ENCODE measurements around the gene SCUBE3.

Gene SCUBE3

DNA sequence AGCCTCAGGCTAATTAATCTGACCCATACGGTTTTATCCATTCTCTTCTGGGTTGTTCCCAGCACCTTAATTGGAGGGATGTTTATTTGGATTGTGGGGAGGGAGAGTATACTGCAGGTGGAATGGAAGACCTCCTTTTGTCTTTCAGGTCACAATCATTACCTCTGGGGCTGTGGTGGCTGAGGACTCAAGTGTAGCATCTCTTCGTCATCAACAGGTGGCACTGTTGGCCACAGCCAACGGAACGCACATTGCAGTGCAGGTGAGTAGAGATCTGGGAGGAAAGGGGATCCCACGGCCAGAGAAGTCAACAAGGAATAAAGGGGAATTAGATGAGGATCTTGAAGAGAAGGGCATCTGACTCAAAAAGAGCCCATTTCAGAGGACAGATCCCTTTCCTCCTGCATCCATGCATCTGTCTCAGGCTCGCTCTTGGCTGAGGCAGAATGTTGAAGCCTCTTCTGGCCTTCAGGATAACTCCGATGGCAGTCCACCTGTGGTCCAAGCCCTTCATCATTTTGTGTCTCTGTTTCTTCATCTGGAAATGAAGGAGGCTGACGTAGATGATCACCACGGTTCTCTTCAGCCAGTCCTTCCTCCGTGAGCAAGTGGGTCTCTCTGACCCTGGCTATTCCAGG lies 80.7 kb downstream of the SCUBE3 start:
- H3K9me3 ChIP-seq (ENCODE audit: control insufficient read depth in 1 of 2, low read length in 2 of 2) = no peaks in the 10 kb centered on the region
- peaks cover 7 to 8% of the 10 kb centered on the region in 2 donors for H3K4me1 ChIP-seq (ENCODE audit: control insufficient read depth in 1 of 2, insufficient read depth in 2 of 2, low read length in 2 of 2)
- H3K36me3 ChIP-seq (ENCODE audit: control insufficient read depth in 1 of 2, insufficient read depth in 2 of 2, low read length in 2 of 2) = peaks cover 51 to 69% of the 10 kb centered on the region in 2 donors
- no peak overlapping the region for H3K4me3 ChIP-seq (ENCODE audit: low read depth in 1 of 2, low read length in 2 of 2)
- no peak overlapping the region for H3K27ac ChIP-seq (ENCODE audit: low read length)
- no peaks in the 10 kb centered on the region for H3K27me3 ChIP-seq (ENCODE audit: low read depth, low read length)

DNA sequence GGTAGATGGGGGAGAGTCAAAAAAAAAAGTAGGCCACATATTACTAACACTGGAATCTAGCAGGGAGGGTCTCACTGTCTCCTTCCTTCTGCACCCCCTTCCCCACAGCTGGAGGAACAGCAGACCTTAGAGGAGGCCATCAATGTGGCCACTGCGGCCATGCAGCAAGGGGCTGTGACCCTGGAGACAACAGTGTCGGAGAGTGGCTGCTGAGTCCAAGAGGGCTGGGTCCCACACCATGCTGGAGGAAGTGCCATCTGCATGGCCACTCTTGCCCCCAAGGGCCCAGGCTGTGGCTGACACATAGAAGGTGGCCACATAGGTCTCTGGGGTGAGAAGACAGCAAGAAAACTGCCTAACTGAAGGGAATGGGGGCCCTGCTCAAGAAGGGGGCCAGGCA lies 81.3 kb downstream of the SCUBE3 start:
- Histone ChIP-seq H3K36me3 (ENCODE audit: control insufficient read depth in 1 of 2, insufficient read depth in 2 of 2, low read length in 2 of 2) (peaks cover 48 to 63% of the 10 kb centered on the region in 2 donors), H3K27me3 (ENCODE audit: low read depth, low read length) (no peaks in the 10 kb centered on the region), H3K4me1 (ENCODE audit: control insufficient read depth in 1 of 2, insufficient read depth in 2 of 2, low read length in 2 of 2) (peaks cover 7 to 8% of the 10 kb centered on the region in 2 donors), H3K27ac (ENCODE audit: low read length) (no peak overlapping the region), H3K9me3 (ENCODE audit: control insufficient read depth in 1 of 2, low read length in 2 of 2) (no peaks in the 10 kb centered on the region), H3K4me3 (ENCODE audit: low read depth in 1 of 2, low read length in 2 of 2) (no peak overlapping the region)

DNA sequence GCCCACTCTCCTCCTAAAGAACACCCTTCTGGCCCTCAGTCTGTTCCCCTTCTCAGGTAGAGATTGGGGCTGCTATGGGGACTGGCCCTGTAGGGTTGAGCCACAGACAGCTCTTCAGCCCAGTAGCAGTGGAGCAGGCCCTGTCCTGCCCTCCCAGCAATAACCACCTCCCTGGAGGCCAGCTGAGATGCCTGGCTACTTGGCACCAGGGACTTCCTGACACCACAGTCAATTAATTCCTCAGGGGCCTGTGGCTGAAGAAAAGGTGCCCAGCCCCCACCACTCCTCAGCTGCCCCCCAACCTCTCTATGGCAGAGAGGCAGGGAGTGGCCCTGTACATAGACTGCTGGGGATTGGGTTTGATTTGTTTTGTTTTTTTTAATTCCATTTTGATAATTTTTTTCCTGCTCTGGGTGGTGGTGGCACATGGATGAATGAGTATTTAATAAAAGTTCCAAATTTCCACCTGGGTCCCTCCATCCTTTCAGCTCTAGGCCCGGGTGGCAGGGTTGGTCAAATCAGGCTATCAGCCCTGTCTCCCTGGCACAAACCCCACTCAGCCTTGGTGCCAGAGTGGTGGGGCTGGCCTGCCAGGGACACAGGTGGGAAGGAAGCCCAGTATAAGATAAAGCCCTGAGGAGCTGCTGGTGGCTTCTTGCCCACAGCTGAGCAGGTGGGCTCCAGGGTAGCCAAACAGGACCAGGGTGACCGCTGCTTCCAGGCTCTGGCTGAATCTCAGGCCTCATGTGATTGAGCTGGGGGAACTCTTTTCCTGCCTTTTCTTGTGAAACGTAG lies 82.0 kb downstream of the SCUBE3 start:
- Histone ChIP-seq H3K4me3 (ENCODE audit: low read depth in 1 of 2, low read length in 2 of 2) (no peak overlapping the region), H3K27me3 (ENCODE audit: low read depth, low read length) (no peaks in the 10 kb centered on the region), H3K9me3 (ENCODE audit: control insufficient read depth in 1 of 2, low read length in 2 of 2) (no peaks in the 10 kb centered on the region), H3K27ac (ENCODE audit: low read length) (no peak overlapping the region), H3K36me3 (ENCODE audit: control insufficient read depth in 1 of 2, insufficient read depth in 2 of 2, low read length in 2 of 2) (peaks cover 41 to 56% of the 10 kb centered on the region in 2 donors), H3K4me1 (ENCODE audit: control insufficient read depth in 1 of 2, insufficient read depth in 2 of 2, low read length in 2 of 2) (peaks cover 7 to 8% of the 10 kb centered on the region in 2 donors)

DNA sequence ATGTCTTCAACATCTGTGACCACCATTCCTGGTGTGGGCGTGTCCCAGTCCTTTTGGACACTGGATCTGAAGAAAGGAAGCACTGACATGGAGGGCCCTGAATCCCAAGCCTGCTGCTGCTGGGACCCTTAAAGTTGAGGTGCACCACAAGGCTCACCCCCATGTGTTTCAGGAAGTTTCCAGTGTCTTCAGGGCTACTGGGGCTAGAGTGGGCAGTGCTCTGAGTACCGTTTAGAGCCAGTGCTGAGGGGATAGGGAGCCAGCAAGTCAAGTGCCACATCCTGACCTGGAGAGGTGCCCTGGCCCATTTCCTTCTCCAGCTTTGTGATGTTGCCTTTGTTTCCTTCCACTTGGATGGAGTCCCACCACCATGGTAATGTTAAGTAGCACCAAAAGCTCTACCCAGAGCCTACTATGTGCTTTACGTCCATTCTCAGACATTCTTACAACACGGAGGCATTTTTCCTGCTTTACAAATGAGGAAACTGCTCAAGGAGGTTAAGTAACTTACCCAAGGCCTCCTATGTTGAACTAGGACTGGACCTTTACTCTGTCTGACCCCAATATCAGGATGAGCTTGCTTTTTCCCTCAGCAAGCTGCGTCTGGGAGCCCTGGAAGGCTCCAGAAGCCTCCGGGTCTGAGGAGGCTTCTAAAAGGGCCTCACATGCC lies 83.3 kb downstream of the SCUBE3 start:
- Histone ChIP-seq H3K4me1 (ENCODE audit: control insufficient read depth in 1 of 2, insufficient read depth in 2 of 2, low read length in 2 of 2) (peaks cover 7 to 8% of the 10 kb centered on the region in 2 donors), H3K9me3 (ENCODE audit: control insufficient read depth in 1 of 2, low read length in 2 of 2) (no peaks in the 10 kb centered on the region), H3K27ac (ENCODE audit: low read length) (peak overlapping the region; percentile 43), H3K36me3 (ENCODE audit: control insufficient read depth in 1 of 2, insufficient read depth in 2 of 2, low read length in 2 of 2) (peaks cover 32 to 42% of the 10 kb centered on the region in 2 donors), H3K27me3 (ENCODE audit: low read depth, low read length) (no peaks in the 10 kb centered on the region), H3K4me3 (ENCODE audit: low read depth in 1 of 2, low read length in 2 of 2) (peak overlapping the region; percentile 51 to 57)

DNA sequence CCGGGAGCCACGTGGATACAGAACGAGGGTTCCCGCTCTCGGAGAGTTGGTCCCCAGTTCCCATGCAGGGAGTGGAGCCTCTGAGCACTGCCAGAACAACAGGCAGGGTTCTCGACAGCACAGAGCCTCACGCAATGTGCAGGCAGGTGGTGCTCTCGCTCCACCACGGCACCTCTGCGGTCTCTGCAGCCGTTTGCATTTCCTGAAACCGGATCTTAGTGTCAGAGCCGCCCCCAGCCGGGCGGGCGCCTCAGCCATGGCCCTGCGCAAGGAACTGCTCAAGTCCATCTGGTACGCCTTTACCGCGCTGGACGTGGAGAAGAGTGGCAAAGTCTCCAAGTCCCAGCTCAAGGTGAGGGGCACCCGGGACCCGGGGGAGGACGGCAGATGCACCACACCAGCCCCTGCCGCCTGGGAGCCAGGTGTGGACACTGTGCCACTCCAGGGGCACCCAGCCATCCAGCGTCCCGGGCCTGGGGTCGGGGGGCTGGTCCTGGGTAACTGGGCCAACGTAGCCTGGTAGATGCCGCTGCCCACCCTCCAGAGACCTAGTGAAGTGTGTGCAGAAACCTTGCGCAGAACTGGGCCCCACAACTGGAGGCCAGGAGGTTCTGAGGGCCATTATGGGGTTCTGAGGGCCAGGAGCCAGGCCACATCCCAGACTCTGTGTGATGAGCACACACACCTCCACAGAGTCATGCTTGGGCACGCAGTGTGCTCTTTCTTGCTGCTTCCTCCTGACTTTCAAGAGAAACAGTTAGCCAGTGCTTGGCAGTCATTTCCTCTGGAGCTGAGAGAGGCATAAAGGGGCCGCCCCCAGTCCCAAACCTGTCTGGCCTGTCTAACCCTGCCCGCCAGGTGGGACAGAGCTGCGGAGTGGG lies 84.1 kb downstream of the SCUBE3 start, which contains the start of gene DEF6:
Gene DEF6 (plus strand): TSS at position 218 of the 881 bp plus-strand sequence. CDS start 39 bp downstream, at position 257.
- Histone ChIP-seq H3K4me3 (ENCODE audit: low read depth in 1 of 2, low read length in 2 of 2) (peak within 1 kb of the TSS; percentile 51 to 57), H3K36me3 (ENCODE audit: control insufficient read depth in 1 of 2, insufficient read depth in 2 of 2, low read length in 2 of 2) (peaks cover 24 to 35% of the 10 kb centered on the region in 2 donors), H3K9me3 (ENCODE audit: control insufficient read depth in 1 of 2, low read length in 2 of 2) (no peaks in the 10 kb centered on the region), H3K27ac (ENCODE audit: low read length) (peak within 1 kb of the TSS; percentile 58), H3K4me1 (ENCODE audit: control insufficient read depth in 1 of 2, insufficient read depth in 2 of 2, low read length in 2 of 2) (peaks cover 7 to 8% of the 10 kb centered on the region in 2 donors), H3K27me3 (ENCODE audit: low read depth, low read length) (no peaks in the 10 kb centered on the region)

DNA sequence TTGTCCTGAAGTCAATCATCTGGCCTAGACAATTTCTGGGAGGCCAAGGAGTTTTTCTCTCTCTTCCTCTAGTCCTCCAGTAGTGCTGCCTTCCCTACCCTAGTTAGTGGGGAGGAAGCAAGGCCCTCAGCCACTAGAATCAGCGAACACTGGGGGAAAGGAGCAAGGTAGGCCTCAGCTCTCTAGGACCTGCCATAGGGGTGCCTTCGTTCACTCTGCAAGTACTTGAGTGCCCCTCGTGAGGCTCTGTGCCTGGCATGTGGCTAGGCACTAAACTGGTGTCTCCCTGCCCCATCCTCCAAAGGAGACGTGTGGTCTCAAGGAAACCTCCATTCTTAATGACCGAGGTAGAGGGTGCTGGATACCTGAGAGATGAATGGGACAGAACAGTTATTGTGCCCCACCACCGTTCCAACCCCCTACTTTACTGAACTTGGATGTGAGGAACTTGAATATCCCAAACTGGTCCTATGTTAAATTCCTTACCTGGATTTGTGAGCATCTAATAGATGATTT lies 84.9 kb downstream of the SCUBE3 start:
- peak overlapping the region in 1 of 2 donors; percentile 57 for H3K4me3 ChIP-seq (ENCODE audit: low read depth in 1 of 2, low read length in 2 of 2)
- H3K27me3 ChIP-seq (ENCODE audit: low read depth, low read length) = no peaks in the 10 kb centered on the region
- H3K9me3 ChIP-seq (ENCODE audit: control insufficient read depth in 1 of 2, low read length in 2 of 2) = no peaks in the 10 kb centered on the region
- peaks cover 7 to 8% of the 10 kb centered on the region in 2 donors for H3K4me1 ChIP-seq (ENCODE audit: control insufficient read depth in 1 of 2, insufficient read depth in 2 of 2, low read length in 2 of 2)
- peaks cover 16 to 26% of the 10 kb centered on the region in 2 donors for H3K36me3 ChIP-seq (ENCODE audit: control insufficient read depth in 1 of 2, insufficient read depth in 2 of 2, low read length in 2 of 2)
- H3K27ac ChIP-seq (ENCODE audit: low read length) = peak overlapping the region; percentile 58

DNA sequence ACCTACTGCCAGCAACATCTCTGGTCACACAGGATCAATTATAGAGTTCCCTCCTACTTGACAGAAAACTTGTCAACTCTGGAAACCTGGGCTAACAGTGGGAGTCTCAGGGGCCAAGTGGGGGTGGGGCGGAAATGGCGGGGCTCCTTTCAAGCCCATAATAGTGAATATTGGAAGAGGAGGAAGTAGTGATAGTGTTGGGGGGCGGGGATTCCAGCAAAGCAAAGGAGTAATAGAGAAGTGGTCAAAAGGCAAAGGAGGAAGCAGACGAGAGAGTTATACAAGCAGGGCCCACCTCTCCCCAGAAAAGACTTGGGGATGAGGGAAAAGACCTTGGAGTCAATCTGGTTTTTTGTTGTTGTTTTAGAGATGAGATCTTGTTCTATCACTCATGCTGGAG lies 85.9 kb downstream of the SCUBE3 start:
- H3K4me3 ChIP-seq (ENCODE audit: low read depth in 1 of 2, low read length in 2 of 2) = peak overlapping the region in 1 of 2 donors; percentile 57
- H3K27ac ChIP-seq (ENCODE audit: low read length) = no peak overlapping the region
- H3K4me1 ChIP-seq (ENCODE audit: control insufficient read depth in 1 of 2, insufficient read depth in 2 of 2, low read length in 2 of 2) = peaks cover 7 to 8% of the 10 kb centered on the region in 2 donors

DNA sequence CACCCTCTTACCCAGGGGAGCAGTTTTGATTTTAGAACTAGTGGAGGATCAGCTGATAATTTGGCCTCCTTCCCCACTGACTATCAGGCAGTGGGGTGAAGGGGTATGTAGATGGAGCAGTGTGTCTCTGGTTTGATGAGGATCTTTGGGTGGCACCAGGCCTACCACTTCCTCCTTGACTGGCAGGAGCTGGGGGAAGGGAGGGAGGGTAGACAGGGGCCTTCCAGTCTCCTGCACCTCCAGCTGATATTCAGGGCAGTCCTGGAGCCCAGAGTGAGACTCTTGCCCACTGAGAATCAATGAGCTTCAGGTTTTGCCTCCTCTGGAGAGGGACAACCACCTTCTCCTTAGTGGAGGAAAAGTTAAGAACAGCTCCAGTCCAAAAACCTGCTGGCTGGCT lies 87.1 kb downstream of the SCUBE3 start:
- Histone ChIP-seq H3K4me3 (ENCODE audit: low read depth in 1 of 2, low read length in 2 of 2) (no peak overlapping the region), H3K27ac (ENCODE audit: low read length) (no peak overlapping the region), H3K9me3 (ENCODE audit: control insufficient read depth in 1 of 2, low read length in 2 of 2) (no peaks in the 10 kb centered on the region), H3K4me1 (ENCODE audit: control insufficient read depth in 1 of 2, insufficient read depth in 2 of 2, low read length in 2 of 2) (peaks cover 7 to 8% of the 10 kb centered on the region in 2 donors), H3K36me3 (ENCODE audit: control insufficient read depth in 1 of 2, insufficient read depth in 2 of 2, low read length in 2 of 2) (peaks cover 0 to 5% of the 10 kb centered on the region in 2 donors), H3K27me3 (ENCODE audit: low read depth, low read length) (no peaks in the 10 kb centered on the region)

More for the DNA sequence above, 85.9 kb downstream of the SCUBE3 start:
- Histone ChIP-seq H3K27me3 (ENCODE audit: low read depth, low read length) (no peaks in the 10 kb centered on the region), H3K36me3 (ENCODE audit: control insufficient read depth in 1 of 2, insufficient read depth in 2 of 2, low read length in 2 of 2) (peaks cover 8 to 17% of the 10 kb centered on the region in 2 donors), H3K9me3 (ENCODE audit: control insufficient read depth in 1 of 2, low read length in 2 of 2) (no peaks in the 10 kb centered on the region)

All from muscle layer of duodenum (tissue), 2 donors.